ELR (cell line): ENCODE results near the gene ARHGEF11.

Experiments
- DNase-seq: peaks from one replicate; pipeline ENCODE4 v3.0.0-alpha.2; 2015; ENCODE audit warnings: low read depth

Gene ARHGEF11

GRCh38 chr1:156999596-157000320 is 45.8 kb downstream of the ARHGEF11 start:
- no peak for DNase-seq

- DNase-seq = no peak
These were observed 46.6 kb downstream of the ARHGEF11 start for GRCh38 chr1:156998840-156999500.

GRCh38 chr1:156998301-156998700 is 47.2 kb downstream of the ARHGEF11 start:
- DNase-seq = no peak

DNA sequence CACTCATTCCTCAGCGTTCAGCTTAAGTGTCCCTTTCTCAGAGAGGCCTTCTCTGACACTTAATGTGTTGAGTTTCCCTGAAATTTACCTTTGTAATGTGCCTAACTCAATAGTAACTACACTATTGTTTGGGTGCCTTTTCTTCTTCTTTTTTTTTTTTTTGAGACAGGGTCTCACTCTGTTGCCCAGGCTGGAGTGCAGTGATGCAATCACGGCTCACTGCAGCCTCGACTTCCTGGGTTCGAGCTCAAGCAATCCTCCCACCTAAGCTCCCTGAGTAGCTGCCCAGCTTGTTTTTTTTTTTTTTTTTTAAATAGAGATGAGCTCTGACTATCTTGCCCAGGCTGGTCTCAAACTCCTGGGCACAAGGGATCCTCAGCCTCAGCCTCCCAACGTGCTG is 50.1 kb downstream of the ARHGEF11 start:
- DNase-seq = no peak

DNA sequence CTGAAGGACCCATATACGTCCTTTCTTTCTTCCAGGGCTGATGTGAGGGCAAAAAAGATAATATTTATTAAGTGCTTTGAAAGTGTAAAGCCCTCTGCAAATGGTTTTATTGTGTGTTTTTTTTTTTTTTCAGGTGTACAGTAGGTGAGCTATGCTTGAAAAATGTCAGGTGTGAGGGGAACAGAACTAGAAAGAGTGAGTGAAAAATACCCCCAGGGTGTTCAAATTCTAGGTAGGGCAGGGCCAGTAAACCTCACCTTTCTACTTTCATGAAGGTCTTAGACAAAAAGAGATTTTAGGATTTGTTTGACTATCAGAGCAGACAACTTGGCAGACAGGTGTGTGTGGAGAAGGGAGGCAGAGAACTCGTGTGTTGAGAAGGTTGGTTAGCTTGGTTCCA is 51.3 kb downstream of the ARHGEF11 start:
- no peak for DNase-seq

DNA sequence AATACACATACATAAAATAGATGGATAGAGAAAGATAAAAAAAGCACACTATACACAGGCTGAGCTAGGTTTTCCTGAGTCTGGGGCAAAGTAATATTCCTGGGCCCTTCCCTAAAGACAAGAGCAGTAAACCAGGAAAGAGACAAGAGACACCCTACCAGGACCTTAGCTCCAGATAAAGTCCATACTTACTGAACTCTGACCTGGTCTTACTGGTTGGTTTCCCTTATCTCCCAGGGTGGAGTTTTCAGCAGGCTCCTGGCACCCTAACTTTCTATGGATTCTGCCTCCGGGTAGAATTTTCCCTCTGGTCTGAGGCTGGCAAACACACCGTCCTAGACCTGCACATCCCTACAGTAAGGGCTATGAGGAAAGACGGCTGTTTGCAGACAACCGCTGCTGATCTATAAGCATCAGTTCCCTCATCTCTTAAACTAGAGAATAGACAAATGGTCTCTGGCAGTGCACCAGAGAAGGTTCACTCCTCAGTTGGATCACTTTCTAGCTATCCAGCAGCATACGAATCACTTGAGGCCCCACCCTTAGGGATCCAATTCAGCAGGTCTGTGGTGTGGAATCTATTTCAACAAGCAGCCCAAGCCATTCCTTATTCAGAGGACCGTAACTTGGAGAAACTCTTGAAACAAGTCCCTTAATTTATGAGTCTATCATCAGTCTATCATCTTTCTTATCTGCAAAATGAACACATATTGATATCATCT is 52.0 kb downstream of the ARHGEF11 start:
- DNase-seq = no peak

GRCh38 chr1:156992215-156992614 is 53.3 kb downstream of the ARHGEF11 start:
- DNase-seq = no peak

- DNase-seq = no peak
These were observed 57.8 kb downstream of the ARHGEF11 start for GRCh38 chr1:156987715-156988114.

GRCh38 chr1:156980551-156980950 is 65.0 kb downstream of the ARHGEF11 start:
- DNase-seq = no peak

GRCh38 chr1:156975084-156975483 is 70.5 kb downstream of the ARHGEF11 start:
- DNase-seq = no peak

DNA sequence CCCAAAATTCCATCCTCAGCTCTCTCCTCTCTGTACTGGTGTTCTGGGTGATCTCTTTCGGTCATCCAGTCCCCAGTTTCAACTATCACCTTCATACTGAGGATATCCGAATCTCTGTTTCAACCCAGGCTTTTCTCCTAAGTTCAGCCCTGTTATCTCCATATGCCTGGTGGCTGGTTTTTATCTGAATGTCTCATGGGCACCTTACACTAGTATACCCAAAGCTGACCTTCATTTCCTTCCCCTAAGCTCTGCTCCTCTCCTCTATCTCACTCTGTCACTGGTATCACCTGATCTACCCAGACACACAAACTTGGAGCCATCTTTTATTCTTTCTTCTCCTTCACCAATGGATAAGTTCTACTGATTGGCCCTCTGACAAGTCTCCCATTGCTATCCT is 72.1 kb downstream of the ARHGEF11 start:
- no peak for DNase-seq

- no peak for DNase-seq
These were observed 75.5 kb downstream of the ARHGEF11 start for GRCh38 chr1:156970017-156970416.

DNA sequence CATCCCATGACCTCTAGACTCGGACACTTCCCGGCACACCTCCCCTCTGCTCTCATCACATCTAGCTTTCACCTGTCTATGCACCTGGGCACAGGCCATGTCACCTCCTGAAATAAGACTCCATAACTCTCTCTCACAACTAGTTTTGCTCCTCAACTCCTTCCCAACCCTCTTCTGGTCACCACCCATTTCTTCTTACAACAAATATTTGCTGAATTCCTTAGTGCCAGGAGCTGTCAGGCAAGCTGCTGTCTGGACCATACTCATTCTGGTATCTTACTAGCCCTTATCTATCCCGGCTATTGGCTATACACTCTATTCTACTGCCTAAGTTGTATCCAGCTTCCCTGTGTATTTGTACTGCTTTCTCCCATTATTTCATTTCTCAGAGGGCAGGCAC is 76.0 kb downstream of the ARHGEF11 start:
- DNase-seq = no peak

DNA sequence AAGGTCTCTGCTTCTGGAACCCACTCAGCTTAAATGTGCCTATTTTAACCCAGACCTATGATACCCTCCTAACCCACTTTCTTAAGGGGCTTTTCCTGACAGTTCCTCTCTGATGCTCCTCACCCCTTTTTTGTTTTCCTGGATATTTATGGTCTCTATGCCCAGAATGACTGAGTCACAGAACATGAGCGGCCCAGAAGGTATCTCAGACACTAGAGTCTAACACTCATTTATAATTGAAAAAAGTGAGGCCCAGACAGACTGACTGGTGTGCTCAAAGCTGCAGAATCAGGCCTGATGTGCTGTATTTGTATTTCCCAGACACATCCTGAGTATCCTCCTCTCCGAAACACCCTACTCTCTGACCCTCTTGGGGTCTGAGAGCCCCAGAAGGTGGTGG is 81.1 kb downstream of the ARHGEF11 start:
- peak; percentile 35 for DNase-seq

GRCh38 chr1:156963621-156964020 is 81.9 kb downstream of the ARHGEF11 start:
- no peak for DNase-seq

DNA sequence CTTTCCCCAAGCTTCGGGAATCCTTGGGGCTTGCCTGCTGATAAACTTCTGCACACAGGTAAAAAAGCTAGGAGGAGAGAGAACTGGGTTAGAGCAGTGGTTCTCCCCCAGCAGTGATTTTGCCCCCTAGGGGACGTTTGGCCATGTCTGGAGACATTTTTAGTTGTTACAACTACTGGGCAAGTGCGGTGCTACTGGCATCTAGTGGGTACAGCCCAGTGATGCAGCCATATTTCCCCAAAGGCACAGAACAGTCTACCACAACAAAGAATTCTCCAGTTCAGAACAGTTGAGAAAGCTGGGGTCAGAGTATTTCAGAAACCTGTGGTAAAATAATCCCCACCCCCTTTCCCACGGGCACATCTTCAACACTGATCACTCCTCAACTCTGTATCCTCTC is 83.8 kb downstream of the ARHGEF11 start:
- DNase-seq = peak; percentile 56

DNA sequence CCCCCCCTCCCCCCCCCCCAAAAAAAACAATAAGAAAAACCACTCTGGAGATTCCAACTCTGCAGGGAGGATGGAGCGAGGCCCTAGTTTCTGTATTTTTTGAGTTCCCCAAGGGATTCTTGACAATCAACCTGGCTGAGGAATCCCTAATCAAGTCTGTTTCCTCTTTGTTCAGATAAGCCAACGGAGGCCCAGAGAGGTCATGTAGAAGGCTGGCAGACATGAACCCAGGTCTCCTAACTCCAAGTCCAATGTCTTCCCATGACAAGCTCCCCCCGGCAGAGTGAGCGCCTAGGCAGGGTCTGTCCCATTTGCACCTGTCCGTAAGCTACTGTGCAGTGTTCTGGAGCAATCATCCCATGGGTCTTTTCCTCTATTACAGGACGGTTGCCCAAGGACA is 85.6 kb downstream of the ARHGEF11 start:
- DNase-seq = no peak

GRCh38 chr1:156959414-156959813 is 86.1 kb downstream of the ARHGEF11 start:
- DNase-seq = no peak

GRCh38 chr1:156958247-156958714 is 87.3 kb downstream of the ARHGEF11 start:
- peak; percentile 42 for DNase-seq

GRCh38 chr1:156957634-156958033 is 87.9 kb downstream of the ARHGEF11 start:
- DNase-seq = no peak

DNA sequence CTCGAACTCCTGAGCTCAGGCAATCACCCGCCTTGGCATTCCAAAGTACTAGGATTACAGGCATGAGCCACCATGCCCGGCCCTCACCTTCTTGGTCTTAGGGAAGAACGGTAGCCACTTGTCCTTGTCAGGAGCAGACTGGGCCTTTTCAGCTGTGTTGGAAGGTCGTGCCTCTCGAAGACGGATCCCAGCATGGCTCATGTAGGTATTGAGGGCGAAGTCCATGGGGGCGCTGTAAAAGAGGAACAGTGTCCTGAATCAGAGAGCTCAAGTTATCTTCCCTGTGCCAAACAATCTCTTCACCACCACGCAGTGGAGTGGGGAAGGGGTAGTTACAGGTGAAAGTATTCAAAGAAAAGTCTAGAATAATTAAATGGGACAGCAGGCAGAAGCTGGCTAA is 89.2 kb downstream of the ARHGEF11 start:
- no peak for DNase-seq

GRCh38 chr1:156953571-156953970 is 92.0 kb downstream of the ARHGEF11 start:
- DNase-seq = no peak

DNA sequence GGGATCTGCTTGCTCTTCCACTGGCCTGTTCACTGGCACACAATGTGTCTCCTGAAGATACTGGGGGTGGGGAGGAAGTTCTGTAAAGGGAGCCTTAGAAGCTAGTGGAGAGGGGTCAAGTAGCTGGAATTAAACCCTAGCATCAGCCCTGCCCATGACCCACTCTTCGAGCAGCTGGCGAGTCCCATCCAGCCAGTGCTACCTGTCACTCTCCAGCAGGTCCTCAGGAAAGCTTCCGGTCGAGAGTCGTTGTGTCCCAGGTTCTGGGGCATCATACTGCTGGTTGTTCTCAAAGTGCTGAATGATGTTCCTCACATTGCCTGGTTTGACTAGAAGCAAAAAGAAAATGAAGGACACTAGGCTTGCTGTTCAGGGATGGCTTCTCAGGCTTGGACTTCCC is 94.2 kb downstream of the ARHGEF11 start:
- DNase-seq = no peak
